Measurements from ENCODE around the gene GINS2.

Gene GINS2

DNA sequence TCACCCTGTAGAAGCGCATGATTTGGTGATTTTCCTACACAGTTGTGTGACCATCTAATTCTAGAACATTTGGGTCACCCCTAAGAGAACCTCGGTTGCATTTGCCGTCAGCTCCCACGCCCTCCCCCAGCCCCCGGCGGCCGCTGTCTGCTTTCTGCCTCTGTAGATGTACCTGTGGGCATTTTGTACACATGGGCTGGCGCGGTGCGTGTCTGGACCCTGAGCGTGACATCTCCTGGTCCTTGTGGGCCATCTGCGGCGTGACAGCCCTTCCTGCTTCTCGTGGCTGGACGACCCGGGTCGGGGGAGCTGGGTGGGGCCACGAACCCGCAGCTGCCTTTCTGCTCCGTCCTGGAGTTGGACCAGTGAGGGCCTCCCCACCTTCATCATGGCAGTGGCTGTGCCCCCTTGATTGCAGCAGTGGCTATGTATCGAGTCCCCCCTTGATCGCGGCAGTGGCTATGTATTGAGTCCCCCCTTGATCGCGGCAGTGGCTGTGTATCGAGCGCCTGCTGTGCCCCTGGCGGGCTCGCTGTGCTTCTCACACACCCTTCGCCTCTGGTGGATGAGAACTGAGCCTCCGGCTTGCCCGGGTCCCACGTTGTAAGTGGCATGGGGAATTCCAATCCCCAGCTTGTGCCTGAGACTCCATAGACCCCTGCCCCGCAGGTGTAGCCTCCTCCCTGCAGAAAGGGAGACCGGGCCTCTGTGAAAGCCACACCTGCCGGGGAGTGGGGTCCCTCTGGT lies 51.5 kb downstream of the GINS2 start:
- peak; percentile 47 for DNase-seq

DNA sequence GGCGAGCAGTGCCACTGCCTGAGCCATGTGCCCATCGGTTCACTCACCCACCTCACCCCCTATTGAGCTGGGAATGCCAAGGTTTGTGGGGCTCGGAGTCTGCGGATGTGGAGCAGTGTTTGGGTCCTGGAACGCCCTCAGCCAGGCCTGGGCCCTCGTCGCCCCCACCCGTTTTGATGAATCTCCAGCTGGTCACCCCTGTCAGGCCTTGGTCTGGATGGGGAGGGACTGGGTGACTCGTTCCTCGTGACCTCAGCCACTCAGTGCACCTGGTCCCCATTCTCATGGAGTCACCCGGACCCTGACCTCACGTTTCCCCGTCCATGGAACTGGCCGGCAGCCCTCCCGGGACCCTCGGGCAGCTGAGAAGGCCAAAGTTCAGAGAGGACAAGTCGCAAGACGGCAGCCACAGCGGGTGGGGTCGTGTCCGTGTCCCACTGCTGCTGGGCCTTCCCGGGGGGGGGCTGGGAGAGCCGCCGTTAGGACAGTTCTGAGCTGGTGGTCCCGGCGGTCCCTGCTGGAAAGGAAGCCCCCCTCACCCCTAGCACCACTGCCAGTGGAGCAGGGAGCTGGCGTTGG lies 52.4 kb downstream of the GINS2 start:
- DNase-seq = no peak

DNA sequence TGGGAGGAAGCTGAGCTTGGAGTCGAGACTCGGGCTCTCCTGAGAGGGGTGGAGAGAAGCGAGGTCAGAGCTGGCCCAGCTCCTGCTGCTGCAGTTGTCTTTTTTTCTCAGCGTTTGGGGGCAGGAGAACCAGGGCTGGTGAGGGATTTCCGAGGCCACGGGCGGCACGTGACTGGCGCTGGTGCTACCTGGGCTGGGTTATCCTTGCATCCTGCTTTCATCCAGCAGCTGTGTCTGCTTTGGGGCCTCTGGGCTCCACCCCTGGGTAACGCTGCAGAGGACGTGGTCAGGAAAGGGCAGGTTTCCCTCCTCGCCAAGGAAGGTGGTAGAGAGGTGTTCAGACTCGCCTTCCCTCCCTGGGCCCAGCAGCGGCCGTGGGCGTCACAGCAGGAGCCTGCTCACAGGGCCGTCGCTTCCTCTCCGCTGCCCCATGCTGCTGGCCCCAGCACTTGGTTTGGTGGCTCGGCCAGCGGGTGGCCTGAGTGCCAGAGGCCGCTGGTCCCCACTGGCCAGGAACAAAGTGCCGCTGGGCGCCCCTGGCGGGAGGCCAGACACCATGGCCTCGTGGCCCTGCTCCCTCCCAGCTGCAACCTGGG lies 53.1 kb downstream of the GINS2 start:
- no peak for DNase-seq

DNA sequence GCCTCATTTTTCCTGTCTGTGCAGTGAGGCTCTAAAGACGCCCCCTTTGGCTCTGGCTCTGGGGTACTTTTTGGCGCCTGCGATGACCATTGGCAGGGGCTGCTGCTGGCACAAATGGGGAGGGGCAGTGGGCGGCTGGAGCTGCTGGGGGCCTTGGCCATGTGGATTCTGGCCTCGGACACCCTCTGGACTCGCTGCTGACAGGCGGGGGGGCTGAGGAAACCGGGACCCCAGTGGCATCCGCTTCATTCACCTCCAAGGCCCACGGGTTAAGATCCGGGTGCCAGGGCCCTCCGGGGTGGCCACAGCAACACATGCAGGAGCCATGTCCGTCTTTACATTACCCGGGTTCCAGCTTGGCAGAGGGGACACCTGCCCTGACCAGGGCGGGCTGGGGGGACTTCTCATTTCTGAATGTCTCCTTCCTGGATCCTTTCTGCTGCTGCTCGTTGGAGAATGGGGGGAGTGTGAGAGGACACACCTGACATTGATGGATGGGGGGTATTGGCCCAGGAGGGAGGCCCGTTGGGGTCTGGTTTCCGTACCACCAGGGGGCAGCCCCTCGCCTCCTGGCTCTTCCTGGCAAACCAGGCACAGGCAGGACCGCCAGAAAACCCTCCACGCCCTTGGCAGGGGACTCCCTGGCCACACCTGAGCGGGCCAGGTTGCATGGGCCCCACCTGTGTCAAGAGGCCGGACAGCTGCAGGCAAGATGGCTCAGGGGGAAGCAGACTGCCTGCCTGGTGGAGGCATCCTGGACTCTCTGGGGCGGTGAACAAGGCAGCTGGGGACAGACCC lies 53.8 kb downstream of the GINS2 start:
- DNase-seq = no peak

DNA sequence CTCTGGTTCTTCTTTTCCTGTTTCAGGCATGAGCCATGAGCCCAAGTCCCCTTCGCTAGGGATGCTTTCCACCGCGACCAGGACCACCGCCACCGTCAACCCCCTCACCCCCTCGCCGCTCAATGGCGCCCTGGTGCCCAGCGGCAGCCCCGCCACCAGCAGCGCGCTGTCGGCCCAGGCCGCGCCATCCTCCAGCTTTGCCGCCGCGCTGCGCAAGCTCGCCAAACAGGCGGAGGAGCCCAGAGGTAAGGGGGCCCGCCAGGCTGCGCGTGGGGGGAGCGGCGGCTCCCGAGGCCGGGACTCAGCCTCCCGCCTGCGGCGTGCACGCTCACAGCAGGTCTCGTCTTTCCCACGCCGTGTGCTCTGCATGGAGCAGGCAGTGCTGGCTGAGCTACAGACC lies 54.9 kb downstream of the GINS2 start:
- no peak for DNase-seq

DNA sequence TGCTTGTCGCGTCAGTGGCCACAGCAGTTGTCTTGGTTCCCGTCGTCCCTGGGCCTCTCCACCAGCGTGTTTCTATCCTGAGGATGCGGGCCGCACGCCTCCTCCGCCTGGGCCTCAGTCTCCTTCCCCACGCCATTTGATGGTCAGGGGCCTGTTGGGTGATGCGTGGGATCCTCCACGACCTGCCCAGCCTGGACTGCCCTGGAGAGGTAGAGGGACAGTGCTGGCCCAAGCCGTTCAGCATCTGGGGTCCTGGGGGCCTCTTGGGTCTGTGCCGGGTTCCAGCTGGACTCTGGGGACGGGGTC lies 55.4 kb downstream of the GINS2 start:
- DNase-seq = no peak

DNA sequence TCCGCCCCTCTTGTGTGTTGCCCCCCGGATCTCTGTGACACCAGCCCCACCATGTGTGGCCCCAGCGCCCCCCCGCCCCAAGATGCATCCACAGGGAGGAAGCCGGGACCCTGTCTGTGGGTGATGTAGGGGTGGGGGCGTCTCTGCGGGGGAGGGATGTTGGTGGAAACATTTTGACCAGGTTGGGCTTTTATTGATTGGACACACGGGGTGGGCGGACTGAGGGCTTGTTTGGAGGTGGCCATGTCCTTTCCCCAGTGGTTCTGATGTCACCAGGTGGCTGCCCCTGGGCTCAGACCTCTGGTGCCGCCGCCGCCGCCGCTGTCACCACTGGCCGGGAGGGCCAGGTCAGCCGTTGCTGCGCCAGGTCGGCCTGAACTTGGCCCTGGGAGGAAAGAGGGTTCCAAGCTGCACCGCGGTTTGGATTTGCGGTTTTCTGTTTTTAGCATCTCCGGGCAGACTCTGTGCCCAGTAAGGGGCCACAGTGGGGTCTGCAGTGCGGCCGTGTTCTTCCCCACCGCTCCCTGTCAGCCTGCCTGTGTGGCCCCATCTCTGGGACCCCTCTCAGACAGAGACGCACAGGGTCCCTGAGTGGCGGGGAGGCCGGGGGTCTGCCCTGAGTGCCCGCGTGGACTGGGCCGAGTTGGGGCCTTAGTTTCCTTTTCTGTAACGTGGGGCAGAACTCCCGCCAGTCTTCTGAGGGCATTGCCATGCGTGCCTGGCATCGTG lies 55.9 kb downstream of the GINS2 start:
- DNase-seq = no peak

DNA sequence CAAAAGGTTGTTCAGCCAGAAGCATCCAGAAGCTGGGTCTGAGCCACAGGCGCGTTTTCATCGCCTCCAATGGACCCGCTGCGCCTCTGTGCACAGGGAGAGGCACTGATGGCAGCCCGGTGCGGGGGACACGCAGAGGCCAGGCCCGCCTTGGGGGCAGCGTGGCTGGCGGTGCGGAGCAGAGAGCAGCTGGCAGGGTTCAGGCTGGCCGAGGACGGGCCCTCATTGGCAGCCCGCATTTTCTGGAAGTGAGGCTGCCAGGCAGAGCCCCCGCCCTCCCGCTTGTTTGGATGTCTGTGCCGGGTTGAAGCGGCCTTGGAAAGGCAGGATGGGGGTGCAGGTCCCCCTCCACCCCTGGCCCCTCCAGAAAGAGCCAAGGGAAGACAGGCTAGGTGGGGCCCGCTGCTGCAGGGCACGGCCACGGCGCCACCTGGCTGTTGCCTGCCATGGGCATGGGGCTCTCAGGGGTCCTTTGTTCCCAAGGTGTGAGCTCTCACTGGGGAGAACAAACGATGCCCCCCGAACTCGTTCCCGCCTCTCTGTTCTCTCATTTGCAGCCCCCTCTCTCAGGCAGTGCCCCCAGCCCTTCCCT lies 56.9 kb downstream of the GINS2 start:
- DNase-seq = no peak

DNA sequence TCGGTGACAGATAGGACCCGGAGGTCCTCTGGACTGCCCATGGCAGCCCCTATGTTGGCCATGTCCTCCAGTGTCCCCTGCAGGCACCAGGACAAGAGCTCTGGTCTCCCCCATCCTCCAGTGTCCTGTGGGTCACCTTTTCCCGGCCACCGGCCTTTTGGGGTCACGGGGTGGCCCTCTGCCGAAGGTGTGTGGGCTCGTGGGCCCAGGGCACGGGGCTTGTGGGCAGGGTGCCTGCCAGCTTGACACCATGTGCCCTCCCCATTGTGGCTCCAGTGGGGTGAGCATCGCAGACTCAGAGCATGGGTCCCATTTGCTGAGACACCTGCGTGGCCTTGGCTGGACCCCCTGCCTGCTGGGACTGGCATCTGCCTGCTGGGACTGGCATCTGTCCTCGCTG lies 57.5 kb downstream of the GINS2 start:
- DNase-seq = no peak

DNA sequence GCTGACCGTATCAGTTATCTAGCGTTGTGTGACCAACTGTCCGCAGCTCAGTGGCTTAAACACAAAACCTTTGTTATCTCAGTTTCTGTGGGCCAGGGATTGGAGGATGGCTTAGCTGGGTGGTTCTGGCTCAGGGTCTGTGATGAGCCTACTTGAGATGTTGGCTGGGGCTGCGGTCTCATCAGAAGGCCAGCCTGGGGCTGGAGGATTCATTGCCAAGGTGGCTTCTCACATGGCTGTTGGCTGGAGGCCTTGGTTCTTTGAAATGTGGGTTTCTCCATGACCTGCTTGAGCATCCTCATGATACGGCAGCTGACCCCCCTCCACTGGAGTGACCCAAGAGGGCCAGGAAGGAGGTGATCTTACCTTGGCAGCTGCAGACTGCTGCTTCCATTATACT lies 58.9 kb downstream of the GINS2 start:
- no peak for DNase-seq

DNA sequence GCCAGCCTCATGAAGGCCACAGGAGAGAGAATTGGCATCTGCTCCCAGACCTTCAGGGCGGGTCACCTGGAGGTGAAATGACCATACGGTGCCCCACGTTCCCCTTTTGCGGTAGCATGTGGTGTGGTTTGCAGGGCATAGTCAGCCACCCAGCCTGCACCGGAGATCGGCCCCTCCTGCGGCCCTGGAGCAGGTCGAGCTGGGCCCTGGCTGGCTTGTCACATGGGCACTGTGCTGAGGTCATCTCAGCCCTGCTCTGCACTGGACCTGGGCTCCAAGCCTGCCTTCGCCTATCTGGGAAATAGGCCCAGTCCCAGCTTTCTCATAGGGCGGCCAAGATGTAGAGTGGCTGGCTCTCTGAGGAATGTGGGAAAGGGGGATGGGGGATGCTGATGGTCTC lies 59.4 kb downstream of the GINS2 start:
- DNase-seq = no peak

DNA sequence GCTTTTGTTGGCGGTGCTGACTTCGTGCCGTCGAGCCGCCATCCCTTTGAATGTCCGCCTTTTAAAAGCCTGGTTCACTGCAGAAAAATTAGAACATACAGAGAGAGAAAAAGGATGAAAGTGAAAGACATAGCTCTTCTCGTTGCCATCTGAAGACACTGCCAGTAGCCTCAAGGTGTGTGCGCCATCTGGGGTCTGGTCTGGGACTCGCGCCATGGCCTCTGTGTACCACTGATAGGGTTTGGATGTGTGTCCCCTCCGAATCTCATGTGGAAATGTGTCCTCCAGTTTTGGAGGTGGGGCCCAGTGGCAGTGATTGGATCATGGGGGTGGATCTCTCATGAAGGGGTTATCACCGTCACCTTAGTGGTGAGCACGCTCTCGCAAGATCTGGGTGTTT lies 60.1 kb downstream of the GINS2 start:
- DNase-seq = no peak

DNA sequence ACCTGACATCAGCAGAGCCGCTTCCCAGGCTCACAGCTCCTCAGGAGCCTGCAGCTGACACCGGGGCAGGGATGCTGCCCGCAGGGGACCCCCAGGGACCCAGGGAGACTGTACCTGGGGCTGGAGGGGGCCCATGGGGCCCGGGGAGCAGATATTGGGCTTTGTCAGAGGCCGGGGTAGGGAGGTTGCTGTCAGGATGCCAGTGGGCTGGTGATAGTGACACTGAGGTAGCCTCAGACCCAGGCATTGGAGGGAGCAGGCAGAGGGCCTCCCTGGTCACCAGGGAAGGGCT lies 60.5 kb downstream of the GINS2 start:
- no peak for DNase-seq

DNA sequence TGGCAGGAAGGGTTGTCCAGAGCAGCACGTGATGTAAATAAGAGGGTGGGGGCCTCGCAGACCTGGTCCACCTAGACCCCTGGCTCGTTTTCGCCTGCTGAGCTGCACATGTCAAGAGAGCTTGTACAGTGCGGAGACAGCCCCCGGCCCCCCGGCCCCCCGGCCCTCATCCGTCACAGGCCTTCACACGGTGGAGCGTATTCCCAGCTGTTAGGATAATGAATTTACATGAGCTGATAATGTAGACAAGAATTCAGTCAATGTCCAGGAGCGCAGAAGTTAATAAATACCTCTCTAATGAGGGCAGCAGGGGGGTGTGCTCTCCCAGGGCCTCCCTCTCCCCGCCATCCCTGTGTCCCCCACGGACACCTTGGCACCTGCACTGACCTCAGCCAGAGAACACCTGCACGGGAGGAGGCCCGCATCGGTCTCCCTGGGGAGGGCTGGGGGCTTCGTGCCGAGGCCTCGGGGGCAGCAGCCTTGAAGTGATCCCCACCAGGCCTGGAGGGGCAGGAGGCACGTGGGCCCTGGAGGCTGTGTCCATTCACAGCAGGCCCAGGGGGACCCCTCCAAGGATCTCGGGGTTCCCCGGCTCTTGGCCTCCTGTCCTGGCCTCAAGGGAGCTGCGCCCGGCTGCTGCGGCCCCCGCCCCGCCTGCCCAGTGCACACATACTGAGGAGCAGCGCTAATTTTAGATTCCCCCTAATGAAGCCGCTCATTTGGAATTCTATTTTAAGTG lies 61.1 kb downstream of the GINS2 start:
- no peak for DNase-seq

DNA sequence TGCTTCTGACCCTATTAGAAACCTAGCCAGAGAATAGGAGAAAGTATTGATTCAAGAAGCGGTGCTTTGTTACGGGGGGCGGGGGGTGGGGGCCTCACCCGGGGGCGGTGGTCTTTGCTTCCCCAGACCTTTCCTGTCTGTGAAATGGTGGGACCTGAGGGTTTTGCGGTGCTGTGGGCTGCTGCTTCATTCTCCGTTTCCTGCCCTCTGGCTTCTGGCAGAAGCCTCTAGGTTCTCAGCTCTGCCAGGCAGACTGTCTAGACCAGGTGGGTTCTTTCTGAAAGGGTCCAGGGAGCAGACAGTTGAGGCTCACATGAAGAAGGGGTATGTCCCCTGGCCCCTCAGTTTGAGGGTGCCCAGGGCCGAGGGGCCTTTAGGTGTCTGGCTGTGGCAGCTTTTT lies 61.7 kb downstream of the GINS2 start:
- DNase-seq = no peak
